Hematopoietic multipotent progenitor cell treated with erythropoietin and hydrocortisone succinate and interleukin-3 and kit ligand, for 17 days (in vitro differentiated cells): ENCODE results near the gene C3orf70.

ENCODE experiments used
- DNase-seq: peaks from one replicate; pipeline ENCODE4 v3.0.0-alpha.2; 2015; ENCODE audit warnings: low spot score

The C3orf70 gene

GRCh38 chr3:185152410-185153170 is at the start of gene C3orf70:
C3orf70 (minus strand) TSS chr3:185153060; CDS start chr3:185152823, 237 bp downstream.
- no peak for DNase-seq

GRCh38 chr3:185200639-185201038 is 47.8 kb upstream of the C3orf70 start:
- DNase-seq = no peak

- DNase-seq = no peak
Observed at GRCh38 chr3:185199671-185200070, 46.8 kb upstream of the C3orf70 start.

GRCh38 chr3:185199206-185199605 is 46.3 kb upstream of the C3orf70 start:
- DNase-seq = no peak

GRCh38 chr3:185197068-185197467 is 44.2 kb upstream of the C3orf70 start:
- no peak for DNase-seq

GRCh38 chr3:185195652-185196051 is 42.8 kb upstream of the C3orf70 start:
- no peak for DNase-seq

GRCh38 chr3:185188816-185189215 is 36.0 kb upstream of the C3orf70 start:
- DNase-seq = no peak

- no peak for DNase-seq
Observed at GRCh38 chr3:185187391-185187790, 34.5 kb upstream of the C3orf70 start.

GRCh38 chr3:185176750-185177359 is 24.0 kb upstream of the C3orf70 start:
- peak; percentile 34 for DNase-seq

- DNase-seq = peak; percentile 8
Observed at GRCh38 chr3:185175370-185175987, 22.6 kb upstream of the C3orf70 start.

GRCh38 chr3:185172086-185173049 is 19.5 kb upstream of the C3orf70 start:
- no peak for DNase-seq

GRCh38 chr3:185164428-185165217 is 11.8 kb upstream of the C3orf70 start:
- DNase-seq = no peak

GRCh38 chr3:185162634-185163033 is 9.8 kb upstream of the C3orf70 start:
- no peak for DNase-seq

- no peak for DNase-seq
Observed at GRCh38 chr3:185161761-185162160, 8.9 kb upstream of the C3orf70 start.

- DNase-seq = no peak
Observed at GRCh38 chr3:185157347-185157746, 4.5 kb upstream of the C3orf70 start.

GRCh38 chr3:185155678-185156077 is 2.8 kb upstream of the C3orf70 start:
- DNase-seq = no peak

GRCh38 chr3:185153861-185154629 is 1.2 kb upstream of the C3orf70 start:
- no peak for DNase-seq

- DNase-seq = no peak
Observed at GRCh38 chr3:185153171-185153771, 411 bp upstream of the C3orf70 start.

GRCh38 chr3:185151964-185152409 is 873 bp downstream of the C3orf70 start:
- DNase-seq = no peak
